GM12878 (cell line): ENCODE data around the gene THOC5.

Experiments
- CEBPZ ChIP-seq: fragments of 150-350 bp; IDR thresholded peaks from 2 replicates; pipeline ENCODE4 v1.6.1; 2016; ENCODE audit warnings: low read depth, low read length
- CTCF ChIP-seq, 3 experiments: IDR thresholded peaks in 2 of 3; conservative IDR thresholded peaks in 1 of 3; 2 replicates each; pipeline ENCODE4 v1.5.1; 2011; ENCODE audit warnings: low read depth in 3 of 3, low read length in 3 of 3, mild to moderate bottlenecking in 3 of 3, control low read depth in 2 of 3, moderate library complexity in 2 of 3, inconsistent platforms in 1 of 3, mixed read lengths in 1 of 3; ENCODE audit not compliant: control insufficient read depth in 2 of 3, insufficient read depth in 1 of 3; ENCODE audit errors: extremely low read depth in 1 of 3
- MYC ChIP-seq: IDR thresholded peaks from 2 replicates; pipeline ENCODE4 v1.6.1; 2011; ENCODE audit warnings: mild to moderate bottlenecking, low read length, moderate library complexity, inconsistent platforms; ENCODE audit not compliant: insufficient read depth, insufficient replicate concordance, insufficient read length, severe bottlenecking
- REST ChIP-seq: IDR thresholded peaks from 2 replicates; pipeline ENCODE4 v1.6.1; 2012; ENCODE audit warnings: mild to moderate bottlenecking, low read depth, low read length

- TF ChIP-seq MYC (no peak), CTCF (IDR thresholded peaks at IDR 0.05 in 2 of 3, conservative IDR thresholded peaks at IDR 0.05 in 1 of 3; ENCODE audit: control insufficient read depth in 2 of 3, extremely low read depth in 1 of 3, insufficient read depth in 1 of 3, low read depth in 3 of 3, low read length in 3 of 3) (no peak), CEBPZ (no peak), REST (no peak)
Measured at GRCh38 chr22:29541845-29542244, 11.7 kb downstream of the THOC5 start.
